ENCODE data around the gene DNAJB7. TPM values are rescaled to one million over a fixed set of nuclear protein-coding genes. Genes with fewer than 3 reads are reported as not detected.
A peak's percentile ranks its signal among the peaks of the same experiment; 100 is the strongest.
"Not testable (repeated sequence)": the region's sequence is repeated elsewhere in the genome, so short reads cannot be mapped to it uniquely, and the experiment has no call there.

The DNAJB7 gene
- total RNA-seq, 1 experiment from 2014 or later, result not detected

DNA sequence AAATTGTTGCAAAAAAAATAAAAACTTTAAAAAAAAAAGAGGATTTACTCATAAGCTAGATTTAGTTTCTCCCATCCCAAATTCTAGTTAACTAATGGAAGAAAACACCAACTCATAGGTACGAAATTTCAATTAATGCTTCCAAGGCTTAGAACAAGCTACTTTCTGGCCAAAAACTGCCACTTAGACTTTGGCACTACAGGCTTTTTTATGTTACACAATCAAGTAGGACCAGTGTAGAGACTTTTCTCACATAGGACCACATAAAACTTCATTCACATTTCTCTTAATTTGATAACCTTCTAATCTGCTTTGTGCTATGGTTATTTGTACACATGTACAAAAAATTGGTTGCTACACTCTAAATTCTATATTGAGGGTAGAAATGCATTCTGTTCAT is 8.6 kb downstream of the DNAJB7 start:
- peaks cover 20% of the 10 kb centered on the region for H3K4me1 ChIP-seq (ENCODE audit: insufficient read depth, low read length, poor library complexity, severe bottlenecking)
- ChIA-PET POLR2A (ENCODE audit: low non-redundant PET) (no interaction called here), CTCF (no interaction called here)
- H3K4me3 ChIP-seq (ENCODE audit: low read depth, low read length, poor library complexity, severe bottlenecking), result peak overlapping the region; percentile 75
- no peaks in the 10 kb centered on the region for H3K27me3 ChIP-seq (replicated peaks; ENCODE audit: insufficient read depth, low read depth, low read length, poor library complexity)
- no TSS peak for BruUV-seq (replicated peaks)
- intact Hi-C loops (cut with micrococcal nuclease; ENCODE audit: unreplicated experiment), result no loop called here
- no peaks in the 10 kb centered on the region for H3K9me3 ChIP-seq (ENCODE audit: low read depth, low read length, poor library complexity, severe bottlenecking)
- TF ChIP-seq CTCF (conservative IDR thresholded peaks at IDR 0.05; ENCODE audit: low read depth, low read length), result no peak
- no peak for TF ChIP-seq EZH2 (IDR thresholded peaks at IDR 0.05; ENCODE audit: borderline replicate concordance, low read depth, low read length, poor library complexity, severe bottlenecking)
- peaks cover 25% of the 10 kb centered on the region for H3K36me3 ChIP-seq (ENCODE audit: insufficient read depth, low read length, poor library complexity, severe bottlenecking)
- no peak for DNase-seq (ENCODE audit: low spot score)
- peak overlapping the region; percentile 71 for H3K27ac ChIP-seq (ENCODE audit: low read depth, low read length, poor library complexity, severe bottlenecking)

DNA sequence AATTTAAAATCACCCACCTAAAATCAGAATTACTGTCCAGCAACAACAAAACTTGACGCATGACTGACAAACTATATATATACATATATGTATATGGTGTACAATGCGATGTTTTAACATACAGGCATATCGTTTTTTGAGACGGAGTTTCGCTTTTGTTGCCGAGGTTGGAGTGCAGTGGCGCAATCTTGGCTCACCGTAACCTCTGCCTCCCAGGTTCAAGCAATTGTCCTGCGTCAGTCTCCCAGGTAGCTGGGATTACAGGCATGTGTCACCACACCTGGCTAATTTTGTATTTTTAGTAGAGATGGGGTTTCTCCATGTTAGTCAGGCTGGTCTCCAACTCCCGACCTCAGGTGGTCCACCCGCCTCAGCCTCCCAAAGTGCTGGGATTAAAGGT is 16.1 kb downstream of the DNAJB7 start:
- not testable (repeated sequence) for BruUV-seq (replicated peaks)

DNA sequence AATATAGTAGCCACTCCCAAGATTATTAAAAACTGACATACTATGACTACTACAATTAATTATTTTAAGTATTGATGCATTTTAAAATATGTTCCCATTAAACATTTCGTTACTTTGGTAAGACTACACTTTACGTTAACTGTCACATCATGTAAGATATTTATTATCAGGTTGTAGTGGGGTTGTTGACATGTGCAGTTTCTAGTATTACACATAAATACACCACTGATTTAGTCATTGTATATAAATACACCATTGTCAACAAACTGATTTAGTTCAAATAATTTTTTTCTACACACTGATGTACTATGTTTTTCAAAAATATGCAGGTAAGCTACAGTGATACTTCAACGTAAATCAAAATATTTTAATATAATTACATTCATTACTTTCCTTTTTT is 17.0 kb downstream of the DNAJB7 start:
- Histone ChIP-seq H3K27ac (ENCODE audit: low read depth, low read length, poor library complexity, severe bottlenecking) (no peak overlapping the region), H3K9me3 (ENCODE audit: low read depth, low read length, poor library complexity, severe bottlenecking) (no peaks in the 10 kb centered on the region), H3K27me3 (replicated peaks; ENCODE audit: insufficient read depth, low read depth, low read length, poor library complexity) (no peaks in the 10 kb centered on the region), H3K36me3 (ENCODE audit: insufficient read depth, low read length, poor library complexity, severe bottlenecking) (peaks cover 98% of the 10 kb centered on the region), H3K4me3 (ENCODE audit: low read depth, low read length, poor library complexity, severe bottlenecking) (no peak overlapping the region), H3K4me1 (ENCODE audit: insufficient read depth, low read length, poor library complexity, severe bottlenecking) (peaks cover 5% of the 10 kb centered on the region)
- no peak for TF ChIP-seq CTCF (conservative IDR thresholded peaks at IDR 0.05; ENCODE audit: low read depth, low read length)
- no peak for TF ChIP-seq EZH2 (IDR thresholded peaks at IDR 0.05; ENCODE audit: borderline replicate concordance, low read depth, low read length, poor library complexity, severe bottlenecking)
- ChIA-PET CTCF (no interaction called here), POLR2A (ENCODE audit: low non-redundant PET) (no interaction called here)
- no peak for DNase-seq (ENCODE audit: low spot score)
- intact Hi-C loops (cut with micrococcal nuclease; ENCODE audit: unreplicated experiment), result no loop called here
- no TSS peak for BruUV-seq (replicated peaks)

More for the DNA sequence above, 16.1 kb downstream of the DNAJB7 start:
- CTCF ChIA-PET; H3K27me3 ChIP-seq (replicated peaks; ENCODE audit: insufficient read depth, low read depth, low read length, poor library complexity); H3K9me3 ChIP-seq (ENCODE audit: low read depth, low read length, poor library complexity, severe bottlenecking); H3K4me3 ChIP-seq (ENCODE audit: low read depth, low read length, poor library complexity, severe bottlenecking); POLR2A ChIA-PET (ENCODE audit: low non-redundant PET); DNase-seq (ENCODE audit: low spot score); H3K4me1 ChIP-seq (ENCODE audit: insufficient read depth, low read length, poor library complexity, severe bottlenecking); intact Hi-C loops (cut with micrococcal nuclease; ENCODE audit: unreplicated experiment); H3K27ac ChIP-seq (ENCODE audit: low read depth, low read length, poor library complexity, severe bottlenecking): not testable (repeated sequence)
- H3K36me3 ChIP-seq (ENCODE audit: insufficient read depth, low read length, poor library complexity, severe bottlenecking), result peaks cover 99% of the 10 kb centered on the region

- no TSS peak for BruUV-seq (replicated peaks)
- TF ChIP-seq CTCF (conservative IDR thresholded peaks at IDR 0.05; ENCODE audit: low read depth, low read length) (no peak), EZH2 (IDR thresholded peaks at IDR 0.05; ENCODE audit: borderline replicate concordance, low read depth, low read length, poor library complexity, severe bottlenecking) (no peak)
- H3K36me3 ChIP-seq (ENCODE audit: insufficient read depth, low read length, poor library complexity, severe bottlenecking), result peaks cover 91% of the 10 kb centered on the region
- no peak overlapping the region for H3K4me3 ChIP-seq (ENCODE audit: low read depth, low read length, poor library complexity, severe bottlenecking)
- H3K27me3 ChIP-seq (replicated peaks; ENCODE audit: insufficient read depth, low read depth, low read length, poor library complexity), result no peaks in the 10 kb centered on the region
- no peaks in the 10 kb centered on the region for H3K9me3 ChIP-seq (ENCODE audit: low read depth, low read length, poor library complexity, severe bottlenecking)
- H3K27ac ChIP-seq (ENCODE audit: low read depth, low read length, poor library complexity, severe bottlenecking), result peak overlapping the region; percentile 8
- no peak for DNase-seq (ENCODE audit: low spot score)
- peaks cover 12% of the 10 kb centered on the region for H3K4me1 ChIP-seq (ENCODE audit: insufficient read depth, low read length, poor library complexity, severe bottlenecking)
- intact Hi-C loops (cut with micrococcal nuclease; ENCODE audit: unreplicated experiment), result no loop called here
- CTCF ChIA-PET, result no interaction called here
- POLR2A ChIA-PET (ENCODE audit: low non-redundant PET), result no interaction called here
Observed at GRCh38 chr22:40838486-40838885, 23.4 kb downstream of the DNAJB7 start.
